ENCODE results near the gene IQSEC1.
"Not testable (repeated sequence)": the region's sequence is repeated elsewhere in the genome, so short reads cannot be mapped to it uniquely, and the experiment has no call there.

IQSEC1 gene

GRCh38 chr3:12853847-12854246 is 219.4 kb downstream of the IQSEC1 start:
- DNase-seq: not testable (repeated sequence)

- DNase-seq: no peak
Measured at GRCh38 chr3:12852201-12852600, 221.0 kb downstream of the IQSEC1 start.

All from amniotic stem cell (primary cell).